HG03097 (cell line): ENCODE data around the gene C5orf47.
"Not testable (repeated sequence)": the region's sequence is repeated elsewhere in the genome, so short reads cannot be mapped to it uniquely, and the experiment has no call there.

ENCODE experiments used
- ATAC-seq: cut with Tn5 transposase; IDR thresholded peaks from one replicate; pipeline ENCODE4 v1.9.1; 2021; ENCODE audit not compliant: unreplicated experiment, low FRiP score

Gene C5orf47

DNA sequence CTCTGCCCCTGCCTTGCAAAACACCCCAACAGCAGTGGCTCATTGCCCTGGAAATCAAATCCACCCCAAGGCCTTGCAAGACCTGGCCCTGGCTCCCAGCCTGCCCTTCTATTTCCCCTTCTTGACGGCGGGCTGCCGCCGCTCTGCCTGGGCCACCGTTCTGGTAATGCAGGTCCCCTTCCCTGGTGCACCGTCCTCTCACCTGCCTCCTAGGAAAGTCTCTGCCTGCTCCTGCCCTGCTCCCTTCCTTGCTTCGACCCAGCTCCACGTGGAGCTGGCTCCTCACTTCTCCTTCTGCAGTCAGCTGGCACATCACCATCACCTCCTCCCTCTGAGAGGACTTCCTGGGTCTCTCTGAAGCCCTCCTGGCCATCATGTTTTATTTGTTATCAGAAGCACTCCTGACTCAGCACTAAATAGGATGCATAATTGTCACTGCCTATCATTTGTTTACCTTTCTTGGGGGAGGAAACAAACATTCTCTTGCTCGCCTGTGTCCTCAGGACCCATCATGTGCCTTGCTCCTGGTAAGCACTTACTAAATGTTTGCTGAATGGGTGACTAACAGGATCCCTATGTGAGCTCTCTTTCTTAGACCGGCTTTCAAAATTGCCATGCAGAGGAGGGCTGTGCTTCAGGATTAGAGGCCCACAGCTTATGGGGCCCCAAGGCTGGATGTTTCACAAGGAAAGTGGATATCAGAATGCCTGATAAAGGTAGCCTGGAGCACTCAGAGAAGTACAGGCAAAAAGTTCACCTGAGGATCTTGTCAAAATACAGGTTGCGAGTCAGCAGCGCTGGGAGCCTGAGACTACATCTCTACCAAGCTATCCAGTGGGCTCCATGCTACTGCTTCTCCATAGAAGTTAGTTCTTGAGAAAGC lies 19.6 kb upstream of the C5orf47 start:
- no peak for ATAC-seq

DNA sequence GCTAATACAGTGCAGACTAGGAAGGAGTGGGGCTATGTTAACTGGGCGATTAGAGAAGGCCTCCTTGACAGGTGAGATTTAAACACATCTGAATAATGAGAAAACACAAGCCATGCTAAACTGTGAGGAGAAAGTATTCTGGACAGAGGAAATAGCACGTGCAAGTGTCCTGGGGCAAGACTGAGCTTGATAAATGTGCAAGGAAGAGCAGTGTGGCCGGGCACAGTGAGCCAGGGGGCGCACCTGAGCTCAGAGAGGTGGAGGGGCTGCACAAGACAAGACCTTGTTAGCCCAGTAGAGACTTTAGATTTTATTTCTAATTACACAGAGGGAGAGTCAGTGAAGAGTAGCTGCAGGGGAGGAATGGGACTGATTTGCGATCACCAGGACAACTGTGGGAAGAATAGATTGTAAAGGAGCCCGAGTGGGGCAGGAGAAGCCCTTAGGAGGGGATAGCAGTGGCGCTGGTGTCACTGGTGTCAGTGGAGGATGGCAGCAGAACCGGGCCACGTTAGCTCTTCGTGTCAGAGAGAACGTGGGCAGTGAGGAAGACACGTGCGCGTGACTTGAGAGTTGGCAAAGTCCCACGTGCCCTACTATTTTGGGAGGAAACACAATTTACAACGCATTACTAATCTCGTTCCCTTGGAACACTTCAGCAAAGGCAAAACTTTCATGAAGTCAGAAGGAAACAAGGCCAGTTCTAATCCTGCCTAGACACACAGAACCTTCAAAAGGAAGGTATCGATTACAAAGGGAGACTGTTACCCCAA lies 17.9 kb upstream of the C5orf47 start:
- no peak for ATAC-seq

- no peak for ATAC-seq
These were observed 17.2 kb upstream of the C5orf47 start for GRCh38 chr5:173971681-173972345.

DNA sequence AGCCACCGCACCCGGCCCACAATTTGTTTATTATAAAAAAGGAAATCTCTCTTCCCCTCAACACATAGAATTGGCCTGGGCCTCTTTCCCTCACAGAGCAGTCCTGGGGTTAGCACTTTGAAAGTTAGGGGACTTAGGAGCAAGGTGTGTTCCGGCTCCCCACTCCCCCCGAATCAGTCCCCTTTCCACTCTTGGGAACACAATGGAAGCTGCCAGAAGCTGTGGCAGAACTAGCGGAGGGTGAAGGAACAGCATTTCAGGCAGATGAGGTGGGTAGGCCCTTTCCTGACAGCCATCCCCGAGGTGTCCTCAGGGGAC lies 16.4 kb upstream of the C5orf47 start:
- ATAC-seq: no peak

DNA sequence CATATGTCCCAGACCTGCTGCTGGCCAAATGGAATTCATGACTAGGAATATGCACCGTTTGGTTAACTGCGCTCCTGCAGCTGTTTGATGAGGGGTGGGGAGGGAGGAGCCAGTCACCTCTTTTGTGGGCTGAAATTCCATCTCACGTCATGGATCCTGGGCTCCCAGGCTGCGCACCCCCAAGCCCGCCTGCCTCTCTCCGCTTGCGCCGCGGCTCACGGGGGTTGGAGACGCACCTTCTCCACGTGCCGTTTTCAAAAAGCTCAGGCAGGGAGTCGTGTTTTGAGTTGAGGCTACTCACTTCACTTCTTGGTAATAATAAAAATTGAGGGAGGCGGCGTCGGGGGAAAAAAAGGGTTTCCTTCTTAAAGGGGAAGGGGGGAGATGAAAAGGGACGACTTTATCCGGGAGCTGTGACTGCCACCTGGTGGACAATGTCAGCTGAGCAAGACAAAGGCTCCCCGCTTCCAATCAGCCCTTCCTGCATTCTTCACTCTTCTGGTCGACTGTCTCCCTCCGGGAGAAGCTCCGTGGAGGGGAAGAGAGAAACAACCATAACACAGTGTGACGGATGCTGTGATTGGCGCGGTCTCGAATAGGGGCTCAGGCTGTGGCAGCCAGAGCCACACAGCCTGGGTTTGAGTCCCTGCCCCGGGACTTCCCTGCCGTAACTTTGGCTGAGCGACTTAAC lies 15.9 kb upstream of the C5orf47 start:
- ATAC-seq: no peak

GRCh38 chr5:173973616-173973969 lies 15.4 kb upstream of the C5orf47 start:
- ATAC-seq: no peak

- no peak for ATAC-seq
These were observed 14.2 kb upstream of the C5orf47 start for GRCh38 chr5:173974688-173975239.

- no peak for ATAC-seq
These were observed 7.7 kb upstream of the C5orf47 start for GRCh38 chr5:173981185-173981761.

DNA sequence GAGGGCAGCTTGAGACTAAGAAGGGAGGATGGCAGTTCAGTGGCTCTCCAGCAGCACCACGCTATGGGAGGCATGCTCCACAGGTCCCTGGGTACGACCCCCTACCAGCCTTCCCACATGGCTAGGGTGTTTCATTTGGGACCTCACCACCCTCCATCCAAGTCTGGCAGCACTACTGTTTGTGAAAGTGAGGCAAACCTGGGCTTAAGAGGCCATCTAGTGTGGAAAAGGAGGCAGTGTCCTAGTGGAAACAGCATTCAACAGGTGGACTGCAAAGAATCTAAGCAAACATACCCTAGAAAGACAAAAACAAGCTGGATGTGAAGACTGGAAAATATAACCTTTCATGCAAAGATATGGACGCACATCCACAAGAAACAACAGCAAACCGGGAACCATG lies 4.8 kb upstream of the C5orf47 start:
- no peak for ATAC-seq

DNA sequence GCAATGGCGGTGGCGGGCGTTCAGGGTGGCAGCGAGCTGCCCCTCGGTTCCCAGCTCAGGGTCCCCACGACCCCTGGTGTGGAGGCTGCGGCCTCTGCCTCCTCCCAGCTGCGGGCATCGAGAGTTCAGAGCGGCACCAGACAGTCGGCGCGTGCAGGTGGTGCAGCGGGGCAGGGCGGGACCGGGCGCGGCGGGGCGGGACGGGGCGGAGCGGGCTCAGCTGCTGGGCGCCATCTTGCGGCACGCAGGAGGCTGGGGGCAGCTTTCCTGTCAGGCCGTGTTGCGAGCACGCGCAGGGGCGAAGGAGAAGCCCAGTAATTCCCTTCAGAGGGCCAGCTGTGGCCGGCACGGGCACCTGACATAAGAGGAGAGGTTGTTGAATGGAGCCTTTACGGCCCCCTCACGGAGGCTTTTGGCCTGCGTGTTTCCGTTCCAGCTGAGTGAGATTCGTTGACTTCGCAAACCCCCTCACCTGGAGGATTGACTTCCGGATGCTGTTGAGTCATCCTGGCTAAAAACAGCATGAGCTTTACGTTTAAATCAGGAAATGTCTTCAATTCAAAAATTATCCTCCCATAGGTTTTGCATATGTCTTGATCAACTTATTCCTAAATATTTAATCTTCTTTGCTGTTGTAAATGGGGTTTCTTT lies 587 bp downstream of the C5orf47 start:
- ATAC-seq: no peak

- ATAC-seq: no peak
These were observed 8.4 kb downstream of the C5orf47 start for GRCh38 chr5:173997331-173997730.

GRCh38 chr5:173998531-173998930 lies 9.6 kb downstream of the C5orf47 start:
- no peak for ATAC-seq

GRCh38 chr5:174000076-174000475 lies 11.1 kb downstream of the C5orf47 start:
- no peak for ATAC-seq

GRCh38 chr5:174003795-174004194 lies 14.8 kb downstream of the C5orf47 start:
- ATAC-seq: no peak

DNA sequence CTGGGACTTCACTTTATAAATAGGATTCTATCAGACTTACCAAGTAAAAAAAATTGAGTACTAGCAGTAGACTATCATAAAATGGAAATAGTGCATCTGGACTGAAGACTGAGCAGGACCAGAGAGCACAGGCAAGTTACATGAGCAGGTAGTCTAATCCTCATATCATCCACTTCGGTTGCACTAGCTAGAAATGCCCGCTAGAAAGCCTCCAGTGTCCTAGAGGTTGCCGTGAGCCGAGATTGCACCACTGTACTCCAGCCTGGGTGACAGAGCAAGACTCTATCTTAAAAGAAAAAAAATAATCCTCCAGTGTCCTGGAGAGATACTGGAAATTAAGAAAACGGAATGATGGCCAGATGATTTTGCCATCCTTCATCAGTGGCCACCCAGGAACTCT lies 20.0 kb downstream of the C5orf47 start:
- ATAC-seq: no peak

DNA sequence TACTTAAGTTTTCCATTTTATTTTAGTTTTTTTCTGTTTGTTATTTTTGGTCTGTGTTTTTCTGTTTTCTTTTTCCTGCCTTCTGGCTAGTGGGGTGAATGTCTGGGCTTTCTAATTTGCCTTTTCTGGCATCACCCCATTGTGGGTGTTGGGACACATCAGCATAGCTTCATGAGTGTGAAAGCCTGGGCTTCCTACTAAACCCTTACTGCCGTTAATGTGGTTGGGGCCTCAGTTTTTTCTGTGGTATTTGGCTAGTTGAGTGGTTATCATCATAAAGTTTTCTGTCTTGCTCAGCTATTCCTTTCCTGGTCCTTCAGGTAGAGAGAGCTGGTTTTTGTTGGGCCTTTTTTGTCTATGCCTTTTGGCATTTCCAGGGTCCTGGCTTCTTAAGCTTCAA lies 21.4 kb downstream of the C5orf47 start:
- ATAC-seq: no peak

- ATAC-seq: no peak
These were observed 22.5 kb downstream of the C5orf47 start for GRCh38 chr5:174011441-174011840.

- ATAC-seq: not testable (repeated sequence)
These were observed 31.3 kb downstream of the C5orf47 start for GRCh38 chr5:174020069-174020927.

DNA sequence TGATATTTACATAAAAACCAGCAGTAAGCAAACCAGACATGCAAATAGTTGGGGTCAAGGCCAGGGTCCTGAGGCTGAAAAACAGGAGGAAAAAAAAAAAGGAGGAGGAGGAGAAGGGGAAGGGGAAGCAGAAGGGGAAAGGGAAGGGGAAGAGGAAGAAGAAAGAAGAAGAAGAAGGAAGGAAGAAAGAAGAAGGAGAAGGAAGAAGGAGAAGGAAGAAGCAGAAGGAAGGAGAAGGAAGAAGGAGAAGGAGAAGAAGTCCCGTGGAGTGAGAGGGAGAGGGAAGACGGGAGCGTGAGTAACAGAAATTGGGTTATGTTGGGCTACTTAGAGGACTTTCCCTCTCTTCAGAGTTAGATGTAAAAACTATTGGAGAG lies 31.9 kb downstream of the C5orf47 start:
- no peak for ATAC-seq
